ENCODE results near the gene TTC28.

The TTC28 gene

GRCh38 chr22:27966168-27967064 lies 713.2 kb downstream of the TTC28 start:
- DNase-seq (ENCODE audit: low read depth), result no peak

- no peak for DNase-seq (ENCODE audit: low read depth)
These were observed 717.2 kb downstream of the TTC28 start for GRCh38 chr22:27962268-27963044.

GRCh38 chr22:27961680-27962079 lies 718.0 kb downstream of the TTC28 start:
- DNase-seq (ENCODE audit: low read depth), result no peak

GRCh38 chr22:27961182-27961581 lies 718.5 kb downstream of the TTC28 start:
- no peak for DNase-seq (ENCODE audit: low read depth)

- no peak for DNase-seq (ENCODE audit: low read depth)
These were observed 720.1 kb downstream of the TTC28 start for GRCh38 chr22:27959335-27960090.

GRCh38 chr22:27952779-27953178 lies 726.9 kb downstream of the TTC28 start:
- DNase-seq (ENCODE audit: low read depth), result no peak

- peak; percentile 60 for DNase-seq (ENCODE audit: low read depth)
These were observed 727.5 kb downstream of the TTC28 start for GRCh38 chr22:27952091-27952490.

GRCh38 chr22:27949421-27949820 lies 730.2 kb downstream of the TTC28 start:
- DNase-seq (ENCODE audit: low read depth), result no peak

- DNase-seq (ENCODE audit: low read depth), result no peak
These were observed 731.1 kb downstream of the TTC28 start for GRCh38 chr22:27948569-27948968.

- DNase-seq (ENCODE audit: low read depth), result no peak
These were observed 732.2 kb downstream of the TTC28 start for GRCh38 chr22:27947448-27947847.

- DNase-seq (ENCODE audit: low read depth), result no peak
These were observed 738.5 kb downstream of the TTC28 start for GRCh38 chr22:27941143-27941542.

GRCh38 chr22:27937453-27937852 lies 742.2 kb downstream of the TTC28 start:
- no peak for DNase-seq (ENCODE audit: low read depth)

- DNase-seq (ENCODE audit: low read depth), result no peak
These were observed 743.7 kb downstream of the TTC28 start for GRCh38 chr22:27935897-27936296.

- no peak for DNase-seq (ENCODE audit: low read depth)
These were observed 745.6 kb downstream of the TTC28 start for GRCh38 chr22:27934069-27934468.

- no peak for DNase-seq (ENCODE audit: low read depth)
These were observed 746.3 kb downstream of the TTC28 start for GRCh38 chr22:27933186-27933983.

- no peak for DNase-seq (ENCODE audit: low read depth)
These were observed 749.1 kb downstream of the TTC28 start for GRCh38 chr22:27930331-27931060.

Data from non-pigmented ciliary epithelial cell (primary cell).